HG03066 (cell line): ENCODE results near the gene SPRR1A.
"Not testable (repeated sequence)": the region's sequence is repeated elsewhere in the genome, so short reads cannot be mapped to it uniquely, and the experiment has no call there.

Source experiments
- ATAC-seq: cut with Tn5 transposase; IDR thresholded peaks from one replicate; pipeline ENCODE4 v1.9.1; 2021; ENCODE audit warnings: low read depth; ENCODE audit not compliant: unreplicated experiment

SPRR1A gene

GRCh38 chr1:152972196-152972886 lies 11.5 kb upstream of the SPRR1A start:
- ATAC-seq = no peak

GRCh38 chr1:152976688-152977087 lies 7.2 kb upstream of the SPRR1A start:
- ATAC-seq = no peak

GRCh38 chr1:152977614-152978013 lies 6.3 kb upstream of the SPRR1A start:
- ATAC-seq = no peak

GRCh38 chr1:152980676-152981075 lies 3.2 kb upstream of the SPRR1A start:
- ATAC-seq = no peak

GRCh38 chr1:152981146-152981871 lies 2.6 kb upstream of the SPRR1A start:
- ATAC-seq = no peak

- ATAC-seq = no peak
These were observed 1.8 kb upstream of the SPRR1A start for GRCh38 chr1:152982076-152982475.

- ATAC-seq = no peak
These were observed 647 bp upstream of the SPRR1A start for GRCh38 chr1:152983234-152983633.

- ATAC-seq = no peak
These were observed 2.7 kb downstream of the SPRR1A start for GRCh38 chr1:152986578-152986977.

GRCh38 chr1:152993186-152993585 lies 9.3 kb downstream of the SPRR1A start:
- no peak for ATAC-seq

- no peak for ATAC-seq
These were observed 12.0 kb downstream of the SPRR1A start for GRCh38 chr1:152995842-152996241.

- no peak for ATAC-seq
These were observed 12.9 kb downstream of the SPRR1A start for GRCh38 chr1:152996633-152997400.

GRCh38 chr1:152997901-152998300 lies 14.0 kb downstream of the SPRR1A start:
- no peak for ATAC-seq

- ATAC-seq = no peak
These were observed 14.6 kb downstream of the SPRR1A start for GRCh38 chr1:152998476-152998875.

- ATAC-seq = no peak
These were observed 15.9 kb downstream of the SPRR1A start for GRCh38 chr1:152999818-153000217.

- ATAC-seq = no peak
These were observed 16.4 kb downstream of the SPRR1A start for GRCh38 chr1:153000294-153000693.

- ATAC-seq = no peak
These were observed 17.5 kb downstream of the SPRR1A start, which contains the start of gene SPRR3 for GRCh38 chr1:153001382-153001781. Gene SPRR3, plus strand, starts transcription at chr1:153001749. Its CDS starts 1,272 bp downstream, at chr1:153003021.

GRCh38 chr1:153011235-153011758 lies 27.4 kb downstream of the SPRR1A start:
- not testable (repeated sequence) for ATAC-seq

GRCh38 chr1:153021829-153022228 lies 37.9 kb downstream of the SPRR1A start:
- not testable (repeated sequence) for ATAC-seq

- ATAC-seq = not testable (repeated sequence)
These were observed 38.5 kb downstream of the SPRR1A start for GRCh38 chr1:153022340-153022739.

- ATAC-seq = no peak
These were observed 39.2 kb downstream of the SPRR1A start for GRCh38 chr1:153023109-153023508.

- no peak for ATAC-seq
These were observed 40.5 kb downstream of the SPRR1A start for GRCh38 chr1:153024413-153024812.
